PC-3 (cell line): ENCODE results near the gene PTPRD.

ENCODE experiments used
- EZH2 ChIP-seq: fragments of 300-600 bp; sonication (generic); IDR thresholded peaks from one replicate; pipeline ENCODE4 v1.6.1; 2017; ENCODE audit warnings: antibody characterized with exemption, mild to moderate bottlenecking, low read length; ENCODE audit not compliant: unreplicated experiment
- EZH2phosphoT487 ChIP-seq: fragments of 300-600 bp; sonication (generic); IDR thresholded peaks from 2 replicates; pipeline ENCODE4 v1.6.1; 2018; ENCODE audit warnings: mild to moderate bottlenecking, antibody characterized with exemption, low read length, borderline replicate concordance
- TF ChIP-seq, protein P1 (sequence below): fragments of 300-600 bp; sonication (generic); conservative IDR thresholded peaks from 2 replicates; pipeline ENCODE4 v1.5.1; 2017; ENCODE audit warnings: antibody characterized with exemption, low read depth, mild to moderate bottlenecking, low read length

DNA sequence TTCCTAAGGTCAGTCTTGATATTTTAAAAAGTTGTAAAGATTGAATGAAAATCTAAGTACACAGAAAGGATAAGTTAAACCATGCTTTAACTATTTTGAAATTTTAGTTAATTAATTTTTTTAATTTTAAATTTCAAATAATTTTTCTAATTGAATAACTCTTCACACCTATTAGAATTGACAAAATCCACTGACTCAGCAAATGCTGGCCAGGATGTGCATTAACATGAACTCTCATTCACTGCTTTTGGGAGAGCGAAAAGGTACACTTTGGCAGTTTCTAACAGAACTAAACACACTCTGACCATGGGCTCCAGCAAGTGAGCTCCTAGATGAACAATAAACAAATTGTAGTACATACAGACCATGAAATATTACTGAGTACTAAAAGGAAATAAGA is 209.5 kb downstream of the PTPRD start:
- TF ChIP-seq, protein P1, sequence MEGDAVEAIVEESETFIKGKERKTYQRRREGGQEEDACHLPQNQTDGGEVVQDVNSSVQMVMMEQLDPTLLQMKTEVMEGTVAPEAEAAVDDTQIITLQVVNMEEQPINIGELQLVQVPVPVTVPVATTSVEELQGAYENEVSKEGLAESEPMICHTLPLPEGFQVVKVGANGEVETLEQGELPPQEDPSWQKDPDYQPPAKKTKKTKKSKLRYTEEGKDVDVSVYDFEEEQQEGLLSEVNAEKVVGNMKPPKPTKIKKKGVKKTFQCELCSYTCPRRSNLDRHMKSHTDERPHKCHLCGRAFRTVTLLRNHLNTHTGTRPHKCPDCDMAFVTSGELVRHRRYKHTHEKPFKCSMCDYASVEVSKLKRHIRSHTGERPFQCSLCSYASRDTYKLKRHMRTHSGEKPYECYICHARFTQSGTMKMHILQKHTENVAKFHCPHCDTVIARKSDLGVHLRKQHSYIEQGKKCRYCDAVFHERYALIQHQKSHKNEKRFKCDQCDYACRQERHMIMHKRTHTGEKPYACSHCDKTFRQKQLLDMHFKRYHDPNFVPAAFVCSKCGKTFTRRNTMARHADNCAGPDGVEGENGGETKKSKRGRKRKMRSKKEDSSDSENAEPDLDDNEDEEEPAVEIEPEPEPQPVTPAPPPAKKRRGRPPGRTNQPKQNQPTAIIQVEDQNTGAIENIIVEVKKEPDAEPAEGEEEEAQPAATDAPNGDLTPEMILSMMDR: no peak
- no peak for TF ChIP-seq EZH2phosphoT487
- no peak for TF ChIP-seq EZH2
